Measurements from ENCODE around the gene FNDC10.

GRCh38 chr1:1613509-1614082 lies 13.7 kb upstream of the FNDC10 start:
- no peak for TF ChIP-seq CTCF (IDR thresholded peaks at IDR 0.05; ENCODE audit: poor library complexity)
- no peak for TF ChIP-seq EZH2 (IDR thresholded peaks at IDR 0.05; ENCODE audit: borderline replicate concordance)
- no peak for TF ChIP-seq EZH2phosphoT487 (IDR thresholded peaks at IDR 0.05; ENCODE audit: low read depth, severe bottlenecking, unreplicated experiment)

Data from hepatocyte (in vitro differentiated cells).